ENCODE data around the gene ALDH1L1.

The ALDH1L1 gene

GRCh38 chr3:126180477-126181397, at the start of gene ALDH1L1:
TSS of gene ALDH1L1 (minus strand) at chr3:126180586. CDS start at chr3:126160979, 19,607 bp downstream.
- no peak for DNase-seq (ENCODE audit: low read depth in 2 of 2)

- DNase-seq (ENCODE audit: low read depth in 2 of 2): no peak
Observed at GRCh38 chr3:126226374-126226773, 46.0 kb upstream of the ALDH1L1 start.

GRCh38 chr3:126216416-126216815, 36.0 kb upstream of the ALDH1L1 start:
- peak in 1 of 2 experiments; percentile 34 for DNase-seq (ENCODE audit: low read depth in 2 of 2)

- no peak for DNase-seq (ENCODE audit: low read depth in 2 of 2)
Observed at GRCh38 chr3:126213379-126214028, 33.1 kb upstream of the ALDH1L1 start.

GRCh38 chr3:126212620-126213378, 32.4 kb upstream of the ALDH1L1 start:
- DNase-seq (ENCODE audit: low read depth in 2 of 2): no peak

- DNase-seq (ENCODE audit: low read depth in 2 of 2): no peak
Observed at GRCh38 chr3:126212250-126212619, 31.8 kb upstream of the ALDH1L1 start.

- DNase-seq (ENCODE audit: low read depth in 2 of 2): no peak
Observed at GRCh38 chr3:126211569-126211968, 31.2 kb upstream of the ALDH1L1 start.

GRCh38 chr3:126210606-126211005, 30.2 kb upstream of the ALDH1L1 start:
- no peak for DNase-seq (ENCODE audit: low read depth in 2 of 2)

- DNase-seq (ENCODE audit: low read depth in 2 of 2): no peak
Observed at GRCh38 chr3:126209741-126210140, 29.4 kb upstream of the ALDH1L1 start.

- peak; percentile 51 to 57 for DNase-seq (ENCODE audit: low read depth in 2 of 2)
Observed at GRCh38 chr3:126208606-126209256, 28.3 kb upstream of the ALDH1L1 start.

GRCh38 chr3:126208182-126208581, 27.8 kb upstream of the ALDH1L1 start:
- no peak for DNase-seq (ENCODE audit: low read depth in 2 of 2)

GRCh38 chr3:126207166-126207565, 26.8 kb upstream of the ALDH1L1 start:
- no peak for DNase-seq (ENCODE audit: low read depth in 2 of 2)

- DNase-seq (ENCODE audit: low read depth in 2 of 2): no peak
Observed at GRCh38 chr3:126205717-126206655, 25.6 kb upstream of the ALDH1L1 start.

- DNase-seq (ENCODE audit: low read depth in 2 of 2): no peak
Observed at GRCh38 chr3:126202680-126203079, 22.3 kb upstream of the ALDH1L1 start.

GRCh38 chr3:126202276-126202675, 21.9 kb upstream of the ALDH1L1 start:
- no peak for DNase-seq (ENCODE audit: low read depth in 2 of 2)

- DNase-seq (ENCODE audit: low read depth in 2 of 2): no peak
Observed at GRCh38 chr3:126201168-126201567, 20.8 kb upstream of the ALDH1L1 start.

GRCh38 chr3:126200534-126200933, 20.1 kb upstream of the ALDH1L1 start:
- no peak for DNase-seq (ENCODE audit: low read depth in 2 of 2)

- no peak for DNase-seq (ENCODE audit: low read depth in 2 of 2)
Observed at GRCh38 chr3:126199256-126199655, 18.9 kb upstream of the ALDH1L1 start.

GRCh38 chr3:126197854-126198584, 17.6 kb upstream of the ALDH1L1 start:
- no peak for DNase-seq (ENCODE audit: low read depth in 2 of 2)

- no peak for DNase-seq (ENCODE audit: low read depth in 2 of 2)
Observed at GRCh38 chr3:126197343-126197742, 17.0 kb upstream of the ALDH1L1 start.
